ENCODE measurements around the gene MCRIP1.

- TF ChIP-seq CTCF (IDR thresholded peaks at IDR 0.05; ENCODE audit: insufficient read depth, low read length) (no peak), REST (IDR thresholded peaks at IDR 0.05; ENCODE audit: insufficient replicate concordance, low read depth) (no peak), POLR2AphosphoS5 (IDR thresholded peaks at IDR 0.05; ENCODE audit: low read depth) (no peak), SPI1 (IDR thresholded peaks at IDR 0.05; ENCODE audit: borderline replicate concordance, low read depth) (no peak)
Observed at GRCh38 chr17:81802856-81803643, 30.0 kb downstream of the MCRIP1 start.
